WI38 (cell line): Measurements from ENCODE around the gene TMEM240.
"Not testable (repeated sequence)": the region's sequence is repeated elsewhere in the genome, so short reads cannot be mapped to it uniquely, and the experiment has no call there.

Experiments used
- H3K4me3 ChIP-seq: 2 replicates; pipeline ENCODE4 v1.5.1; 2011; ENCODE audit warnings: low read depth, mild to moderate bottlenecking, control low read depth, low read length
- CTCF ChIP-seq: IDR thresholded peaks from 2 replicates; pipeline ENCODE4 v1.5.1; 2012; ENCODE audit warnings: low read depth, mild to moderate bottlenecking, control low read depth, low read length

Gene TMEM240

DNA sequence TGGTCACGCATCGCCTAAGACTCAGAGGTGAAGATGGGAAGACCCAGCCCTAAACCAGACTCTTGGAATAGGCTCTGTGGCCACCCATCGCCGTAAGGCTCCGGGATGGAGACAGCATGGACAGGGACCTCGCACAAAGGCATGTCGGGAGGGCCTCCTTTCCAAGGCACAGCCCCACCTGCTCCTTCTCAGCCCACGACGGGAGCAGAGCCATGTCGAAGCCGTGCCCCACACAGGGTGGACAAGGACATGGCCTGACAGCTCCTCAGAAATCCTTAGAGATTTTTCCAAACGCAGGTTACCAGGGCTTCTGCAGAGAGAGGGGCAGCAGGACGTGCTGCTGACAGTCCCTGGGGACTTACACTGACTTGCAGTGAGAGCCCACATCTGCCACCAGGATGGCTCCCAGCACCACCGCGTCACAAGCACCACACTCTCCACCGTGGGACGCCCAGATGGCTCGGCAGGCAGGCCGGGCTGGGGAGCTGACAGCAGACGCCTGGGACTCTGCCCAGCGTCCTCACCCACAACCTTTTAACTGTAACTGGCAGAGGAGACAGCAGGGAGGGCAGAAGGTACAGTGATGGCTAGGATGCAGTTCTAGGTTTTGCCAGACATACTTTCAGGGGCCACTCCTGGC, 22.3 kb upstream of the TMEM240 start:
- H3K4me3 ChIP-seq: no peak overlapping the region
- TF ChIP-seq CTCF: no peak

- TF ChIP-seq CTCF: no peak
- no peak overlapping the region for H3K4me3 ChIP-seq
Observed at GRCh38 chr1:1561801-1562470, 21.5 kb upstream of the TMEM240 start.

- H3K4me3 ChIP-seq: no peak overlapping the region
- TF ChIP-seq CTCF: no peak
Observed at GRCh38 chr1:1560178-1560577, 19.8 kb upstream of the TMEM240 start.

DNA sequence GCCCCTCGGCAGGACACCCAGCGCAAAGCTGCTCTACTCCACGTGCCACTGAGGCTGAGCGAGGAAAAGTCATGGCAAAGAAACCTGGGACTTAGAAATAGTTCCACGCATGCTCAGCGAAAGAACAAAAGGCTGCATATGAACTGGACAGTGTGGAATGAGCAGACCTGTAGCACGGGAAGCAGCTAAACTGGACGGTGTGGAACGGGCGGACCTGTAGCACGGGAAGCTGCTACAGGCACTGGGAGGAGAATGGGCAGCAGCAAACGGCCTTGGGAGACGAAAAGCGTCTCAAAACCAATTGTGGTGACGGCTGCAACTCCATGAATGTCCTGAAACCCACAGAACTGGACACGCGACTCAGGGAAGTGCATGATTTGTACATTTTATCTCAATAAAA, 18.6 kb upstream of the TMEM240 start:
- no peak overlapping the region for H3K4me3 ChIP-seq
- TF ChIP-seq CTCF: no peak

- no peak overlapping the region for H3K4me3 ChIP-seq
- no peak for TF ChIP-seq CTCF
Observed at GRCh38 chr1:1558591-1558990, 18.2 kb upstream of the TMEM240 start.

GRCh38 chr1:1557688-1558087, 17.3 kb upstream of the TMEM240 start:
- not testable (repeated sequence) for H3K4me3 ChIP-seq

- H3K4me3 ChIP-seq: not testable (repeated sequence)
Observed at GRCh38 chr1:1556961-1557360, 16.5 kb upstream of the TMEM240 start.

- H3K4me3 ChIP-seq: no peak overlapping the region
- TF ChIP-seq CTCF: no peak
Observed at GRCh38 chr1:1556505-1556904, 16.1 kb upstream of the TMEM240 start.
